Activated CD4-positive, alpha-beta T cell treated with anti-CD3 and anti-CD28 coated beads for 48 hours (primary cell): ENCODE results near the gene SRRM1.
"Not testable (repeated sequence)": the region's sequence is repeated elsewhere in the genome, so short reads cannot be mapped to it uniquely, and the experiment has no call there.

Experiments
- DNase-seq: peaks from one replicate; pipeline ENCODE4 v3.0.0-alpha.2; 2020

The SRRM1 gene

GRCh38 chr1:24648919-24649318 is 5.8 kb downstream of the SRRM1 start:
- DNase-seq: no peak

DNA sequence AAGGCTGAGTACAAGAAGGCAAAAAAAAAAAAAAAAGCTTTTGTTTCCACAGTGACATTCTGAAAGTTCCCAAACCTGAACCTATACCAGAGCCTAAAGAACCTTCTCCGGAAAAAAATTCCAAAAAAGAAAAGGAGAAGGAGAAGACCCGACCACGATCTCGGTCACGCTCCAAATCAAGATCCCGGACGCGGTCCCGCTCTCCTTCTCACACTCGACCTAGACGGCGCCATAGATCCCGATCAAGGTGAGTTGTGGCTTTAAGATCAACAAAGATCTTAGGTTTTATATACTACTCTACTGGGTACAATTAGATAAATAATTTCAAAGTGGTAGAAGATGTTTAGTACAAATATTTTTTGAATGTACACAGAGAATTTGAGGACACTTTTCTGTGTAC is 9.3 kb downstream of the SRRM1 start:
- no peak for DNase-seq

DNA sequence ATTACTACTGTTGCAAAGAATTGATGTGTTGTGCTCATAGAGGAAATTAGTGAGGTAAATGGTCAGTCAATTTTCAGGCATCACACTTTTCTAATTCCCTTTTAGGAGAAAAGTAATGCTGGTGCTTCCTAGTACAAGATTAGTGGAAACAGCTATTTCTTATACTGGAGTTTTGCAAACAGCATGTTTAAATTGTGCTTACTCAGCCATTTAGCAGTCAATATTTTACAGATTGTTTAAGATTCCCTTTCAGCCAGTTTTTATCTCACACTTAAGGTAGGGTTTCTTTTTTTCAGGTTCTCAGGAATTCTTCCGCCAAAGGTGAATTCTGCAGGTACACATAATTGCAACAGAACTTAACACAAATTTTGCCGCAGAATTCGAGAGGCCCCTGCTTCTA is 10.9 kb downstream of the SRRM1 start:
- no peak for DNase-seq

DNA sequence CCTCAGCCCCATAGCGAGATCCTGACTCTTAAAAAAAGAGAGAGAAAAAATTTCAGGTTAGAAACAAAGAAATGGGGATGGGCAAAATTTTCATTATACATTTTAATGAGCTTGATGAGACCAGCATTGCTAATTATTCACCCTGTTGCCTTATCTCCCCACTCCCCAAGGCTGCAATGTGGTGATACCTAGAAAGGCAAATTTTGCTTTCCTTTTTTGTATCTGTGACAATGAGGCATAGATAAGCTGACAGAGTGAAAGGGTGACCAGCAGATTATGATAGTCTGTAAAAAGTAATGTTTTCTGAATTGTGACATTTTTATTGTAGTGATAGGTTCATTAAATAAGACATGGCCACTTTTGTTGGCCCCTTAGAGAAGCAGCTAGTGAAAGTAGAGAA is 12.9 kb downstream of the SRRM1 start:
- DNase-seq: no peak

DNA sequence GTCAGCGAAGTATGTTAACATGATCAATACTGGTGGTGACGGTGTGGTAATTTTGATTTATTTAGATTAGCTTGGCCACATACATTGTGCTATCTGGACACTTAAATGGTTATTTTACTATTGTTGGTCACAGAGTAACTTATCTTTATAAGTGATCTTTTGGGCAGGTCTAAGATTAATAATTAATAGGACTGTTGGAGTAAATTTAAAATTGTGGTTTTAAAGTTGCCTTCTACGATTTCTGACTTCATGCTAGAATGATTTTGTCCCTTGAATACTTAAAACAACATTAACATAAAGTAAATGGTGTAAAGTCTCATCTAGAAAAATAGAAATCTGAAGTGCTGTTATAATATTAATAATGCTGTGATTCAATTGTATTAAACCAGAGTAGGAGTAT is 14.7 kb downstream of the SRRM1 start:
- no peak for DNase-seq

GRCh38 chr1:24659166-24659904 is 16.2 kb downstream of the SRRM1 start:
- DNase-seq: no peak

DNA sequence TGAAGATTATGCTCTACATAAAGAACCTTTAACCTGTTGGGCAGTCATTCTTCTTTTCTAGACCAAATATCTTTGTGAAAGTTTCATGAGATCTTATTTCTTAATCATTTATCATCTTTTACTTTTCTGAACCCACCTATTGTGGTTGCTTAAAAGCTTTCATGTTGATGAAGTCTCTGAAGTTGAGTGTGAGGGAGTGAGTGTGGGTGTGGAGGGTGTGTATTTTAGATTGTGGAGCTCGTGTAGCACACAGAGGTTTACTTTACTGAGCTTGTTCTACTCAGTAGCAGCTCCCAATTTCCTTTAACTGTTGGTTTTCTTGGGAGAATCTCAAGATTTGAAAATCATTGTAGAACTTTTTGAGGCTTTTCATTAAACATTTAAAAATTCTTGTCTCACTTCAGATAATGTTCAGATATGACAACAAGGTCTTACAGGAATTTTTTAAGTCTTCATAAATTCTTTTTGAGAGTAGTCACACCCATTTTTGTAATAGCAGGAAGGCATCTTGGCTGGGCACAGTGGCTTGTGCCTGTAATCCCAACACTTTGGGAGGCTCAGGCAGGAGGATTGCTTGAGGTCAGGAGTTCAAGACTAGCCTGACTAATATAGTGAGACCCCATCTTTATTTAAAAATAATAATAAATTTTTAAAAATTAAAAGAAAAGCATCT is 17.0 kb downstream of the SRRM1 start:
- DNase-seq: no peak

DNA sequence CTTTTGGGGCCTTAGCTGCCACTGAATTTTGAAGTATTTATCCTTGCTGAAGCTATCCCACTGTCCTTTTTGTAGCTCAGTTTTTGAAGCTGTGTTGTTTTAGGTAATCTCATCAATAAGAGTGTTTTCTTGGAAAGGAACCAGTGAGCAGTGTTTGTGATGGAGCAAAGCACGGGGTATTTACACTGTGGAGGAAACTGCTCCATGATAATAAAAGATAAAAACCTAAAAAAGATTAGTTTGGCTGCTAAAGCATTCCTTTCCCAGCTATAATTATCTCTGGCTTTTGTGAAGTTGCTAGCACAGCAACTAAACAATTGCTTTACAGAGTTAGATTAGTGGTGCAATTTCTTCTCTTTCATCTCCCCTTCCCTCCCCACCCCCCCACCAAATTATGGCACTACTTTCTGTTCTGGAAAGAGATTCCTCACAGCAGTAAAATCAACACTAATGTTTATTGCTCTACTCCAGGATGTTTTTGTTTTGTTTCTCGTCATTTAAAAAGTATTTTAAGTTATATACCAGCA is 21.5 kb downstream of the SRRM1 start:
- DNase-seq: no peak

- no peak for DNase-seq
These were observed 23.7 kb downstream of the SRRM1 start for GRCh38 chr1:24666794-24667193.

DNA sequence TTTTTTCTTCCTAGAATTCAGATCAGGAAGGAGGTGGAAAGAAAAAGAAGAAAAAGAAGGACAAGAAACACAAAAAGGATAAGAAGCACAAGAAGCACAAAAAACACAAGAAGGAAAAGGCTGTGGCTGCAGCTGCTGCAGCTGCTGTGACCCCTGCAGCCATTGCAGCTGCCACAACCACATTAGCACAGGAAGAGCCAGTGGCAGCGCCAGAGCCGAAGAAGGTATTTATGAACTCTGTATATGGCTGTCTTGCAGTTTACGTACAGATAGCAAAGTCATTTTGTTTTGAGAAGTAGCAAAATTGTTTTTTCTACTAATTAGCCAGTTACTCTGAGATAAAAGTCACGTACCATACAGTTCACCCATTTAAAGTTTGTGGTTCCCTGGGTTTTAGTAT is 28.3 kb downstream of the SRRM1 start:
- DNase-seq: not testable (repeated sequence)

DNA sequence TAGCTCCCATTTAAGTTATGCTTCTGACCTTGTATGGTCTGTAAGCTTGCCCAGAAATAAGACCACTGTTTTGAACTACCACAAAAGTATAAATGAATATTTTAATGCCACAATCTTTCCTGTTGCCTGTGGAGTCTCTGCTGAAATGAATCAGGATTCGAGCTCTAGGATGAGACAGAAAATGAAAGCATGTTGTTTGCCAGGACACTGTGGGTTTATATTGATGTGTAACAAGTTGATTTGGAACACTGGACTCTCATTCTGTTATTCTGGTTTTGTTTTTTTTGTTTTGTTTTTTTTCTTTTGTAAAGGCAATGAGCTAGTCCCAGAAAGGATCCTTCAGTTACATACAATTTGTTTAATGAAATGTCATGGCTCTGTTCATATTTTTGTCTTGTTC is 29.6 kb downstream of the SRRM1 start:
- not testable (repeated sequence) for DNase-seq

DNA sequence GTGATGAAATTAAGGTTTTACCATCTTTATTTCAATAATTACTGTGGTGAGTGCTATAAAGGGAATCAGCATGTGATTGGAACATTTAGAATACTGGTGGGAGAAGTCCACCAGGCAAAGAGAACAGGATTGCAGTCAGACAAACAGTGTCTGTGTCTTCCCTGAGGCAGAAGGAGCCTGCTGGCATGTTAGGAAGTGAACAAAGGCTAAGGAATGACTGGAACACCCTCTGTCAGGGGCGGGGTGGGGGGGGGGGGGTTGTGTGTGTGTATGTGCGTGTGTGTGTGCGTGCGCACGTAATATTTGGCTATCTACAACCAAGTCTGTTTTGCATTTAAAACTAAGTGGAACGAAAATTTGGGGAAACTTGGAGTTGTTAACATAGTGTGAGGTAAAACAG is 30.2 kb downstream of the SRRM1 start:
- DNase-seq: no peak

GRCh38 chr1:24678421-24678820 is 35.3 kb downstream of the SRRM1 start:
- not testable (repeated sequence) for DNase-seq

- DNase-seq: no peak
These were observed 36.6 kb downstream of the SRRM1 start for GRCh38 chr1:24679725-24680124.

DNA sequence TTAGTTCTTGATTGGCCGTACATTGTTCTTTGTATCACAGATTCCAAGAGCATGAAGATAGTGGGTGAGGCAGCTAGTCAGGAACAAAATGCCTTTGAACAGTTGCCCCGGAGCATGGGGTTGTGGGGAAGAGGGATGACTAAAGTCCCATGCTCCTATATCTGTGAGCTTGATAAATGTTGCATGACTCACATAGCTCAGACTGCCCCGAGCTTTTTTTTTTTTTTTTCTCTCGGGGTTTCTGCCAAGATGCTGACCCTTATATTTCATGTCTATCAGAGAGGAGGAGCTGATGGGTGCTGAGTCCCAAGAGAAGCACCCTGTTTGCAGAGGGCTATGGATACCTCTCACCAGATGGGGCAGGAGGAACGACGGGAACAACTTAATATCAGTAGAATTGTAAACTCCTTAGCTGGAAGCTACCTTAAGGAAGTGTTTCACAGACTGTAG is 40.6 kb downstream of the SRRM1 start:
- no peak for DNase-seq

DNA sequence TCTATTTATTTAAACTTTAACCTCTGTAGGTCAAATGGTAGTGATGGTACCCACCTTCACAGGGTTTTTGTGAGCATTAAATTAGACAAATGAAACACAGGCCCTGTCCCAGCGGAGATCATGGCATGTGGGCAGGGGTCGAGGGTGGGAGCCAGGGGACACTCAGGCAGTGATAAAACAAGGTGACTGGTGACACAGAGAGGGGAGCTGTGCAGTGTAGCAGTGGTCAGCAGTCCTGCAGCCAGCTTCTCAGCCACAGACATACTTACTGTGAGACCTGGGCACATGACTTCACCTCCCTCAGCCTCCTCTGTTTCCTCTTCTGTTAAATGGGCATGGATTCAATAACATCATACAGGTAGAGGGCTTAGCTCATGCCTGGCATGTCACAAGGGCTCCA is 44.9 kb downstream of the SRRM1 start:
- DNase-seq: no peak

GRCh38 chr1:24688621-24689195 is 45.6 kb downstream of the SRRM1 start:
- peak; percentile 72 for DNase-seq

GRCh38 chr1:24691051-24691450 is 47.9 kb downstream of the SRRM1 start:
- no peak for DNase-seq

- DNase-seq: no peak
These were observed 49.4 kb downstream of the SRRM1 start for GRCh38 chr1:24692351-24692980.

DNA sequence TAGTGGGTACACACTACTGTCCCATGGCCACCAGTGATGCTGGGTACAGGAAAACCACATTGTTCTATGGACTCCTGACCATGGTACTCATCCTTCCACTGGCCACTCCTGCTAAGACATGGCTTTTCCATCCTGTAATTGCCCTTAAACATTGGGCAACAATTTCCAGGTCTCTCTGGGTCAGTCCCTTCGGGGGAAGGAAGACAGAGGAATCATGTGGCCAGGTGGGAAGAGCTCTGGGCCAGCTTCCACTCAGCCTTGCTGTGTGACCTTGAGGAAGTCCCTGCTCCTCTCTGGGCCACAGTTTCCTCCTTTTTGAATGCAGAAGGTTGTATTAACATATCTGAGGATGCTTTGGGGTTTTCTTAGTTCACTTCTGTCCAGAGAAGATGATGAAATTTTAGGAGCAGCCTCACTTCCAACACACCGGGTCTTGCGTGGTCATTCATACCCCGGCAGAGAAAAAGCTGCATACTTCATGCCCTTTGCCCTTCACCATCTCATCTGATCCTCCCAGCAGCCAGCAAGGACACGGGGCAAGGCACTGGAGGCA is 50.8 kb downstream of the SRRM1 start:
- no peak for DNase-seq

DNA sequence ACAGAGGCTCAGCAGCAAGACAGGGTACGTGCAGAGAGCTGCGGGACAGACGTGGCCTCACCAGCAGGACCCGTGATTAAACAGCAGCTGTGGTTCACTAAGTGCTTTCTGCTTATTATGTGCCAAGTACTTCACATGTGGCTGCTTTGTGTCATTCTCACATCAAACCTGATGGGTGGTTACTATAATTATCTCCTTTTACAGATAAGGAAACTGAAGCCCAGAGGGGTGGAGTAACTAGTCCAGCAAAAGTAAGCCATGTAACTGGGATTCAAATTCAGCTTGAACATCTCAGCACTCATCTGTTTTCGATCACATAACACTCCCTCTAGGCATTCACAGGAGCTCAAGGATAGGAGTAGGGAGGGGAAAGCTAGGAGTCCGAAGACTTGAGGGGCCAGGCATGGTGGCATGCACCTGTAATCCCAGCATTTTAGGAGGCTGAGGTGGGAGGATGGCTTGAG is 51.3 kb downstream of the SRRM1 start:
- no peak for DNase-seq

DNA sequence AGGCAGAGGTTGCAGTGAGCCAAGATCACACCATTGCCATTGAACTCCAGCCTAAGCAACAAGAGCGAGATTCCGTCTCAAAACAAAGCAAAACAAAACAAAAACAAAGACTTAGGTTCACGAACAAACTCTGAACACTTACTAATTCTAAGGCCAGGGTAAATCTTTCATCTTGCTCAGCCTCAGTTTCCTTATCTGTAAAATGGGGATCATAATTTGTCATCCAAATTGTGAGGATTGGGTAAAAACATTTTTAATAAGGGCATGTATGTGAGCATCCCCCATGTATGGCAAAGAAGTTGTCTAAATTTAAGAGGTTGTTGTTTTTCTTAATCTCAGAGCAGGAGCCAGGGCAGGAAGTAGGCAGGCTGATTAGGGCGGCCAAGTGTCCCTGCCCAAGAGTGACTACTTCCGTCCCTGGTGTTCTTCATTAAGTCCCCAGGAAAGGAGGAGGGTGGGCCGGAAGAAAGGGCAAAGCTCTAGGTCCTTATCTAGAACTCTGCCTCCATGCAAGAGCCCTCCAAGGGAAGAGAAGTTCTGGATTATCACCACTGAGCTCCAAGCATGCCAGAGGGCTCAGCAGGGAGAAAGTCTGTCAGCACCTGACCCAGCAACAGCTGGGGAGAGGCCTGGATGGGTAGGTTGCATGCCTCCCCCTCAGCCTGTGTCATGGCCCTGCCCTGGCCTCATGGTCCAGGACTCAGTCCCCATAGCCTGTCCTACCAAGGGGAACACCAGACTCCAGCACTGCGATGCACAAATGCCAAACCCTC is 52.3 kb downstream of the SRRM1 start:
- no peak for DNase-seq
